ENCODE measurements around the gene CD37.
"Not testable (repeated sequence)": the region's sequence is repeated elsewhere in the genome, so short reads cannot be mapped to it uniquely, and the experiment has no call there.

The CD37 gene

GRCh38 chr19:49347835-49348234 is 12.6 kb downstream of the CD37 start:
- DNase-seq (ENCODE audit: low spot score), result no peak

GRCh38 chr19:49348305-49349189 is 13.3 kb downstream of the CD37 start:
- DNase-seq (ENCODE audit: low spot score), result no peak

- no peak for DNase-seq (ENCODE audit: low spot score)
Measured at GRCh38 chr19:49349567-49349966, 14.4 kb downstream of the CD37 start.

GRCh38 chr19:49355909-49356353 is 20.7 kb downstream of the CD37 start:
- DNase-seq (ENCODE audit: low spot score), result no peak

- no peak for DNase-seq (ENCODE audit: low spot score)
Measured at GRCh38 chr19:49356382-49356781, 21.2 kb downstream of the CD37 start.

GRCh38 chr19:49357186-49357585 is 22.0 kb downstream of the CD37 start:
- no peak for DNase-seq (ENCODE audit: low spot score)

- DNase-seq (ENCODE audit: low spot score), result no peak
Measured at GRCh38 chr19:49359851-49360820, 24.9 kb downstream of the CD37 start.

GRCh38 chr19:49361438-49362047 is 26.3 kb downstream of the CD37 start:
- DNase-seq (ENCODE audit: low spot score), result no peak

GRCh38 chr19:49362048-49362928 is 27.1 kb downstream of the CD37 start, which contains the start of gene TEAD2:
Gene TEAD2, minus strand, starts transcription at chr19:49362416. Its CDS starts 2,341 bp downstream, at chr19:49360075.
- no peak for DNase-seq (ENCODE audit: low spot score)

GRCh38 chr19:49362929-49363267 is 27.7 kb downstream of the CD37 start:
- DNase-seq (ENCODE audit: low spot score), result no peak

GRCh38 chr19:49363268-49364082 is 28.3 kb downstream of the CD37 start, which contains the start of gene DKKL1:
Gene DKKL1, plus strand, starts transcription at chr19:49363877. Its CDS starts 122 bp downstream, at chr19:49363999.
- peak; percentile 24 for DNase-seq (ENCODE audit: low spot score)

GRCh38 chr19:49364083-49364737 is 29.0 kb downstream of the CD37 start:
- DNase-seq (ENCODE audit: low spot score), result no peak

- DNase-seq (ENCODE audit: low spot score), result no peak
Measured at GRCh38 chr19:49366110-49366509, 30.9 kb downstream of the CD37 start.

- DNase-seq (ENCODE audit: low spot score), result no peak
Measured at GRCh38 chr19:49368711-49369358, 33.6 kb downstream of the CD37 start.

- DNase-seq (ENCODE audit: low spot score), result no peak
Measured at GRCh38 chr19:49371184-49371583, 36.0 kb downstream of the CD37 start.

- DNase-seq (ENCODE audit: low spot score), result not testable (repeated sequence)
Measured at GRCh38 chr19:49373174-49373573, 38.0 kb downstream of the CD37 start.

- DNase-seq (ENCODE audit: low spot score), result no peak
Measured at GRCh38 chr19:49374665-49375434, 39.6 kb downstream of the CD37 start.

- DNase-seq (ENCODE audit: low spot score), result no peak
Measured at GRCh38 chr19:49378512-49378911, 43.3 kb downstream of the CD37 start.
